HG02763 (cell line): Measurements from ENCODE around the gene AXIN1.
"Not testable (repeated sequence)": the region's sequence is repeated elsewhere in the genome, so short reads cannot be mapped to it uniquely, and the experiment has no call there.

ENCODE experiments used
- ATAC-seq: cut with Tn5 transposase; IDR thresholded peaks from one replicate; pipeline ENCODE4 v1.9.1; 2021; ENCODE audit warnings: mild to moderate bottlenecking, moderate library complexity; ENCODE audit not compliant: unreplicated experiment

AXIN1 gene

DNA sequence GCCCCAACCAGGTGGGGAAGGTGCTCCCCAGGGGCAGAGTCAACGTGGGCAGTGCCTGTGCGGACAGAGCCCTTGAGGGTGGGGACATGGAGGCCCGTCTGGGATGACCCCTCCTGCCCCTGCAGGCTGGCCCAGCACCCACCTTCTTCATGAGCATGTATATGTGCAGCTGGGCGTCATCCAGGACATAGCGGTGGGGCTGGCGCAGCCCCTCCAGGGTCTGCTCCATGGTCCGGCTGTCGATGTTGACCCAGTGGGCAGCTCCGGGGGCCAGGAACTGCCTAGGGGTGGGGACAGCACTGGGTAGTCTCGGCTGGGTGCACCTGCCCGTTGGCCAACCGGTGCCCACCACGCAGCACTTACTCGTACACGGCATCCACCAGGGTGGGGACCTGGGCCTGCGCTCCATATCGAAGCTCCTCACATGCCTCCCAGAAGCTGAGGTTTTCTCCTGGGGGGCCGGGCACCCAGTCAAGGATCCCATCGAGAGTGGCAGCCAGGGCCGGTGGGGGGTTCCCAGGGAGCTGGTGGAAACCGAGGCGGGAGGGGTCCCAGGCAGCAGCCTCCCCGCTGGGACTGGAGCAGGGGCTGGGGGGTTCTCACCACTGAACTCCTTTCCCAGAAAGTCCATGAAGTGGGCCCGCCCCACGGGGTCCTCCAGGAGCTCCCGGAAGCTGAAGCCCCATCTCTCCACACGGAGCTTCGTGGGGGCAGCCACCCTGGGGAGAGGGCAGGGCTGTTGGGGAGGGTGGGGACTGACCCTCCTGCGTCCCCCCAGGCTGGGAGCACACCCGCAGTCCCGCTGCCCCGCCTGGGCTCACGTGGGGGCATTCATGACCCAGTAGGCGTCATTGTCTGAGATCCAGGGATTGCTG lies 81.9 kb downstream of the AXIN1 start:
- ATAC-seq = no peak

DNA sequence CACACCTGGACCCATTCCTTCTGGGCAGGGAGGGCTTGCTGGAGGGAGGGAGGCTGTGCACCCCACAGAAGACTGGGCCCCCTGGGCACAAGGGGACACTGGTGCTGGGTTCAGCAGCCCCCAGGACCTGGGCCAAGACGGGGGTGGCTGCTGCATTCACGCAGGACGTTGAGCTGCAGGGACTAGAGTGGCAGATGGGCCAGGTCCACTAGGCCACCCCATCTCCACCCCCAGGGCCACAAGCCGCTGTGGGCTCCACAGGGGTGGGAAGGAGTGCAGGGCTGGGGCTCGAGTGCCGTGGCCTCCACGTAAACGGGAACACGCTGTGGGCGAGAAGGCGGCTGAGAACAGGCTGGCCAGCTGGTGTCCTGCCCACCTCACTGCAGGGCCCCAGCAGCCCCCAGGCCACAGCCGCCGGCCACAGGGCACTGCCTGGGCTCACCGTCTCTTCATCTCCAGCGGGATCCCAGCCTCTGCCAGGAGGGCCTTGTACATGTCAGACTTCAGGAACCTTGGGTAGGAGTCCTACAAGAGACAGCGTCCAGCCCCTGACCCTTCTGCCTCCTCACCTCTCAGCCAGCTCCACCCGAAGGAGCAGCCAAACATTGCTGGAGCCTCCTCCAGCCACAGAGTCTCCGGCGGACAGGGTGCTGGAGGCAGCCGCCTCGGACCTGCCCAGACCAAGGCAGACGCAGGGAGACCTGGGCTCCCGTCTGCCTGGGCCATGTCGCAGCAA lies 83.3 kb downstream of the AXIN1 start:
- ATAC-seq = no peak

DNA sequence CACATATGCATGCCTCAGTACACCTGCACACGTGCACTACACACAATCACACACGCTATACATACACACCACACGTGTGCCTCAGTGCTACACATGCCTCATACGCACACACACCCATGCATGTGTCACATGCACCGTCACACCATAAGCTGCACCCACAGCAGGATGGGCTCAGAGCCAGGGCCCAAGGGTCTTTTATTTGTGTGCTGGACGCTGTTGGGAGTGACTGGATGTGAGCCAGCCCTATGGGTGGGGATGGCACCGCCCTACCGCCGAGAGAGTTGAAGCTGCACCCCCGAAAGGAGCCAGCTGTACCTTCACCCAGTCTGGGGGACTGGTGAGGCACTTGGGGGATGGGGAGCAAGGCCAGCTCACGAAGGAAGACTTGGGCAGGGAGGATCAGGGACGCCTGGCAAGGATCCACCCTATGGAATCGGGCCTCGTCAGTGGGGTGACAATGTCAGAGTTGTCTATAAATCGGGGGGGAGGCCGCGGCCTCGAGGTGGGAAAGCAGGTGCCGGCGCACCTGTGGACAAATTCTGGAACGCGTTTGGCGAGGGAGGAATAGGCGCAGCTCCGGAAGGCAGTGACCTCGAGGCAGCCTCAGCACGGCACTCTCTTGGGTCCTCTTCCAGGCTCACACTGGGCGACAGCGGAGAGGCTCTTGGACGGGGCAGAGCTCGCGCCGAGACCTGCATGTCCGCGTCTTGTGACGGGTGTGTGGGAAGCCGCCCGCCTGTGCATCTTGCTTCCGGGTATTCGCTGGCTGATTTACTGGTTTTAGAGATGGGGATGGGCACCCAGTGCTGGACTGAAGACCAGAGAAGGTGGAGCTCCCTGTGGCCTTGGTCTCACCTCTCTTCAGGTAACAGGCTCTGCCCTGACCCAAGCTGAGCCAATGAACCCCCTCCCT lies 84.1 kb downstream of the AXIN1 start:
- no peak for ATAC-seq

DNA sequence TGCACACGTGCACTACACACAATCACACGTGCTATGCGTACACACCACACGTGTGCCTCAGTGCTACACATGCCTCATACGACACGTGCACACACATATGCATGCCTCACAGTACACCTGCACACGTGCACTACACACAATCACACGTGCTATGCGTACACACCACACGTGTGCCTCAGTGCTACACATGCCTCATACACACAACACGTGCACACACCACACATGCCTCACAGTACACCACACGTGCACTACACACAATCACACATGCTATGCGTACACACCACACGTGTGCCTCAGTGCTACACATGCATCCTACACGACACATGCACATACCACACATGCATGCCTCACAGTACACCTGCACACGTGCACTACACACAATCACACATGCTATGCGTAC lies 85.0 kb downstream of the AXIN1 start:
- not testable (repeated sequence) for ATAC-seq

DNA sequence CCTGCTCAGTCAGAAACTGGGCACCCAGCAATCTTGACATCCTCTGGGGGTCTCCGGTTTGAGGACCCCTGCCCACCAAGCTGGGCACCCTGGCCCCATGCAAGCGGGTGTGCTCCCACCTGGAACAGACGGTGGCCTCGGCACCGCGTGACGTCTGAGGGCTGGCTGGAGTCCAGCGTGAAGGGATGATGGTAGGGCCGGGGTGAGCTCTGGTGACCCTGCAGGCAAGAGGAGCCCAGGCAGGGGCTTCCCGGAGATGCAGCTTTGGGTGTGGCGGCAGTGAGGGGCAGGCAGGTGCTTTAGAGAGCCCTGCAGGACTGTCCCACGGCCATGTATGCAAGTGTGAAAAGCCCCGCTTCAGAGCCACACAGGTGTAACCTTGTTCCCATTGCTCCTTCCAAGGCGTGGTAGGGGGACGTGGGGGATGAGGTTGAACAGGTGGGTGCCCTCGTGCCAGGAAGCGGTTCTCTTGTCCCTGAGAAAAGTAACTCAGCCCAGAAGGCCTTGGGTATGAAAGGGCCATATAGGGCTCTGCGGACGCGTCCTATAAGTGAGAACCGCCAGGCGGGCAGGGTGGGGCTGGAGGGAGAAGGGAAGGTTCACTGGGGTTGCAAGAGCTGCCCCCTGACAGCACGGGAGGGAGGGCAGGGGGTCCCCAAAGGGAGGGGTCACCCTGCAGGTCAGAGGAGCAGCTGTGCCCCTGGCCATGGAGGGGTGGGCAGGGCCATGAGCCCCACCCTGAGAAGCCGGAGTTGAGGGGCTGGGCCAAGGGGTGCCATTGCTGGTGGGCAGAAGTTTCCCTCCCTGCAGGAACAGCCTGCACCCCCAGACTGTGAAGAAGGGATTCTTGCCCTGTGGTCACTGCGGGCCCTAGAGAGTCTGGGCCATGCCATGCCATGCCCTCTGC lies 86.0 kb downstream of the AXIN1 start:
- no peak for ATAC-seq

DNA sequence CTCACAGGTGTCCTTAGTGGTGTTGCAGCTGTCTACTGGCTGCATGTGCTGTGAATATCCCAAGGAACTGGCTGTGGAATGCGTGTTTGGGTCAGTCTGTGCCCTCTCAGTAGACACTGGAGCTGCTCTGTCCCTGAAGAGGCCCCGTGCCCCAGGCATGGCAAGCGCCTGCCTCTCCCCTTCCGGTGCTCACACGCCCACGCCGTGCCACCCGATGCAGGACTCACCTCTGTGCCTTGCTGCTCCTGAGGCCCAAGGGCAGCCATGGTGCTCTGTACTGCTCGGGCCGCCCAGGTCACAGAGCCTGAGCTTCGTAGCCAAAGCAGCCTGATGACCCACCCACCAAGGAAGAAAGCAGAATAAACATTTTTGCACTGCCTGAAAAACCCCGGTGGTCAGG lies 86.8 kb downstream of the AXIN1 start:
- no peak for ATAC-seq

DNA sequence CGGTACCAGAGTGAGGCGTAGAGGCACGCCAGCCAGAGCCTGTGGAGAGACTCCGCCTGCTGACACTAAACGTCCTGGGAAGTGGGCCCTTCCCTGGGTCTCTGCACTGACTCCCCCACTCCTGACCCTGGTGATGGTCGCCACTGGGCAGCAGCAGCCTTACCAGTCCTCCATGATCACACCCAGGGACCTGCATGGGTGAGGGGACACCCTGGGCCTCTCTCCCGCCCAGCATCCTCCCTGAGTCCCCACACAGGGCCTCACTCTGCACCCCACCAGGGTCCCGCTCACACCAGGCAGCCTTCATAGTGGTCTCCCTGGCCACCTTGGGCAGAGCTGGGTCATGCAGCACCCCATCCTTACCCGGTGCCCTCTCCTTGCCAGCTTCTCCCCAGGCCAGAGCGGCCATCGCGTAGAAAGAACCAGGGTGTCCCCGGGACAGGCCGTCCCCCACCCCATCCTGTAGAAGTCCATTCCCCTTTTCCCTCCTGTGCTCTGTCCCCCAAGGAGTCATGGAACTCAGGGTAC lies 87.5 kb downstream of the AXIN1 start:
- ATAC-seq = no peak

DNA sequence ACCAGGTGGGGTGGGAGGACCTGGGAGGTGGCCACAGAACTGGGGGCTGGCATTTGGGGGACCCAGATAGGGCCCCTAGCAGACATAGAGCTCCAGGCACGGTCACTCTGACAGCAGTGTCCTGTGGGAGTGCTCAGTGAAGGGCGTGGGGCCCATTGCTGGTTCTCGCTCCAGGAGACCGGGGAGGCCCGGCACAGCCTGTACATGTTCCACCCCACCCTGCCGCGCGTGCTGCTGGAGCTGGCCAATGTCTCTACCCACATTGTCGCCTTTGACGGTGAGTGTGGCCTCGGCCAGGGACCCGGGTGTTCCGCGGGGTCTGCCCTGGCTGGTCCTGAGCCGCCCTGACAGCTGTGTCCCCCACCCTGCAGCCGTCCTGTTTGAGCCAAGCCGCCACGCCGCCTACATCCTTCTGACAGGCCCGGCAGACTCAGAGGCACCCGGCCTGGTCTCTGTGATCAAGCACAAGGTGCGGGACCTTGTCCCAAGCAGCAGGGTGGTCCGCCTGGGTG lies 88.0 kb downstream of the AXIN1 start:
- ATAC-seq = no peak

DNA sequence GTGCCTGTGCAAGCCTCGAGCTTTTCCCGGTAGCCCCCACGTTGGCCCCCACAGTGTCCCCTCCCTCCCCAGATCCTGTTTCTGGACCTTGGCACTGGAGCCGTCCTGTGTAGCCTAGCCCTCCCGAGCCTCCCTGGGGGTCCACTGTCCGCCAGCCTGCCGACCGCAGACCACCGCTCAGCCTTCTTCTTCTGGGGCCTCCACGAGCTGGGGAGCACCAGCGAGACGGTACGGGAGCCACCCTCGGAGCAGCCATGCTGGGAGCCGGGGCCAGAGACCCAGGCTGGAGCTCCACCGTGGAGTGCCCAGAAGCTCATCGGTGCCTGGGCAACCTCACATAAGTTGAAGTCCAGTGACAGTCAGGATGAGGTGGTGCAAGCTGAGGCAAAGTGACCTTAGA lies 88.6 kb downstream of the AXIN1 start:
- no peak for ATAC-seq

DNA sequence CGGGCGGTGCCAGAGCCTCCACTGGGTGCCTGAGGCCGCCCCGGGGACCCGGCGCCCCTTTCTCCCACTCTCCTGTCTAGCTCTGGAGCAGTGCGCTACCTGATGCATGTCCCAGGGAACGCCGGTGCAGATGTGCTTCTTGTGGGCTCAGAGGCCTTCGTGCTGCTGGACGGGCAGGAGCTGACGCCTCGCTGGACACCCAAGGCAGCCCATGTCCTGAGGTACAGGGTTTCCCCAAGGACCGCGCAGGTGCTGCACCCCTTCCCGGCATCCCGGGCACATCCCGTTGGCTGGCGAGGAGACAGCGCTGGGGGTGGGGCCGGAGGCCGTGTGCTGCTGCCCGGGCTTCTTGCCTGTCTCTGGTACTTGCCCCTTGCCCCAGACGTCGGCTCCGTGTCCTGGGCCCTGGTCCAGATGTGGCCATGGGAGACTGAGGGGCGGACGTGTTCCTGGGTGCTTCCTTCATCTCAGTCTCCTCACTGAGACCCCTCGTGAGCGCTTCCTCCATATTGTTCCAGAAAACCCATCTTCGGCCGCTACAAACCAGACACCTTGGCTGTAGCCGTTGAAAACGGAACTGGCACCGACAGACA lies 89.2 kb downstream of the AXIN1 start:
- no peak for ATAC-seq

DNA sequence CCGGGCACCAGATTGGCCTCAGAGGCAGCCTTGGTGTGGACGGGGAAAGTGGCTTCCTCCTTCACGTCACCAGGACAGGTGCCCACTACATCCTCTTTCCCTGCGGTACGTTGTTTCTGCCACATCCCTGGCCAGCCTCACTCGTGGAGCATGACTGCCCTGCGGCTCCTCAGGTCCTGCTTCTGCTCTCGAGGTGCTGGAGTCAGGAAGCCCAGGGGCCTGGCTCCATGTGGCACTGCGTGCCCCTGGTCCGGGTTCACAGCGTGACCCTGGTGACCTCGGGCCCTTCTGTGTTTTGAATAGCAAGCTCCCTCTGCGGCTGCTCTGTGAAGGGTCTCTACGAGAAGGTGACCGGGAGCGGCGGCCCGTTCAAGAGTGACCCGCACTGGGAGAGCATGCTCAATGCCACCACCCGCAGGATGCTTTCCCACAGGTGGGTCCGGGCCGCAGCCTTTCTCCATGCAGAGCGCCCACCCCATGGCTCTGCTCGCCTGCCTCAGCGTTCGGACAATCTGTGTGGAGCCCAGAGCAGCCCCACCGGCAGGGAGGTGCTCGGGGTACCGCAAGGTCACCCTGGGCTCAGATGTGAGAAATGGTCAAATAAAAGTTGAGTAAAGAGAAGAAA lies 90.3 kb downstream of the AXIN1 start:
- ATAC-seq = no peak

DNA sequence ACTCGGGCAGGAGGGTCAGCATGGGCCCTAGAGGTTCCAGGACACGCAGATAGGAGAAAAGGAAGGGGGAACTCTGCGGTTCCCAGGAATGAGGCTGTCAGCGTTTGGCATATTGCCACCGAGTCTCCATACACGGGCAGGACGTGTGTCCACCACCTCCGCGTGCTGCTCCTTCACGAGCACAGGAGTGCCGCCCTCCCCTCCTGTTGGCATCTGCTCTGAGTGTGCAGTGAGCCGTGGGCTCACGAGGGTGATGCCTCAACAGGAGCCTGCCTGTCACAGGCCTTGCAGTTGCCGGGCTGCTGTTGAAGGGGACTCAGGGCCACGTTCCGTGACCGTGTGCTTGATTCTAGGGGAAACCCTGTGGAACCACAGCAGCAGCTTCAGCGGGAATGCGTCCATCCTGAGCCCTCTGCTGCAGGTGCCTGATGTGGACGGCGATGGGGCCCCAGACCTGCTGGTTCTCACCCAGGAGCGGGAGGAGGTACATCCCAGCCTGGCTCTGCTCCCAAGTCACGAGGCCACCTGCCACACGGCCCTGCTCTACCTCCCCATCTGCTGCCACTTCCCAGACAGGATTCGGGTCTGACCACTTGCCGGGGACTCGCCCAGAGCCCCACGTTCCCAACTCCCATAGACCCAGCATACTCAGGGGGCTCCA lies 91.4 kb downstream of the AXIN1 start:
- no peak for ATAC-seq

DNA sequence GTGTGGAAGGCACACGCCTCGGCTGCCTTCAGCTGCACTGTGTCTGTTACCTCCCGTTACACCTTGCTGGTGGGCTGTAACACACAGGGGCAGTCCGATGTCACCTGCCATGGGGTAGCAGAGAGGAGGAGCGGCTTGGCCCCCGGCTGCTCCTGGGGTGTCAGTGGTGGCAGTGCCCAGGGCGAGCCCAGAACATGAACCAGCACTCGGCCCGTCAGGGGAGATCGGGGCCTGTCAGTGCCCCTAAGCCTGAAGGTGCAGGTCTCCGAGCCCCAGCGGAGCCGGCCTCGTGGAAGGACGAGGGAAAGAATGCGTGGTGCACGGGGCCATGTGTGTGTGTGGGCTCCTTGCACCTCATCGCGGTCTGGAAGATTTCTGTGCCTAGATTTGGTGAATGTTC lies 92.2 kb downstream of the AXIN1 start:
- no peak for ATAC-seq

DNA sequence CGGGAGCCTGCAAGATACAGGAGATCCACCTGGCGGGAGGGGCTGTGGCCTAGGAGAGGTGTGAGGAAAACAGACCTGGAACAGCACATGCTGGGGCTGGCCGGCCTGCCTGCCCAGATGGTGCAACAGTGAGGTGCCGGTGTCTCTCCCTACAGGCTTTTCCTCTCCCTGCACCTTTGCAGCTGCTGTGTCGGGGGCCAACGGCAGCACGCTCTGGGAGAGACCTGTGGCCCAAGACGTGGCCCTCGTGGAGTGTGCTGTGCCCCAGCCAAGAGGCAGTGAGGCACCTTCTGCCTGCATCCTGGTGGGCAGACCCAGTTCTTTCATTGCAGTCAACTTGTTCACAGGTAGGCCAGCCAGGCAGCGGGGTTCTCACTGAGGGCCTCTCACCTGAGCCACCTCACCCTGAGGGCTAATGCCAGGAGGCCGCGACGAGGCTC lies 92.7 kb downstream of the AXIN1 start:
- no peak for ATAC-seq

DNA sequence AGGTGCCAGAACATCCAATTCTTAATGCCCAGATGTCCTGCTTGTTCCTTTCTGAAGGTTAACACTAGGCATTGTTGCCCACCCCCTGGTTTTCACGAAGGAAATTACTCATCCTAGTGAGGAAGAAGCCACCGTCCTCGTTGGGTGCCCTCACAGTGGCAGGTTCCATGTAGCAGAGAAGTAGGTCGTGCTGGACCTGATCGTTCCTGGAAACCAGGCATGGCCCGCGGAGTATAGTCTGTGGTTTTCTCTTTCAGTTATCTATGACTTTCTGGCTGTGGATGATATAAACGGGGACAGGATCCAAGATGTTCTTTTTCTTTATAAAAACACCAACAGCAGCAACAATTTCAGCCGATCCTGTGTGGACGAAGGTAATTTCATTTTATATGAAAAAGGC lies 93.3 kb downstream of the AXIN1 start:
- ATAC-seq = no peak

DNA sequence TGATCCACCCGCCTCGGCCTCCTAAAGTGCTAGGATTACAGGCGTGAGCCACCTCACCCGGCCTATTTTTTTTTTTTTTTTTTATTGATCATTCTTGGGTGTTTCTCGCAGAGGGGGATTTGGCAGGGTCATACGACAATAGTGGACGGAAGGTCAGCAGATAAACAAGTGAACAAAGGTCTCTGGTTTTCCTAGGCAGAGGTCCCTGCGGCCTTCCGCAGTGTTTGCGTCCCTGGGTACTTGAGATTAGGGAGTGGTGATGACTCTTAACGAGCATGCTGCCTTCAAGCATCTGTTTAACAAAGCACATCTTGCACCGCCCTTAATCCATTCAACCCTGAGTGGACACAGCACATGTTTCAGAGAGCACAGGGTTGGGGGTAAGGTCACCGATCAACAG lies 94.4 kb downstream of the AXIN1 start:
- not testable (repeated sequence) for ATAC-seq

DNA sequence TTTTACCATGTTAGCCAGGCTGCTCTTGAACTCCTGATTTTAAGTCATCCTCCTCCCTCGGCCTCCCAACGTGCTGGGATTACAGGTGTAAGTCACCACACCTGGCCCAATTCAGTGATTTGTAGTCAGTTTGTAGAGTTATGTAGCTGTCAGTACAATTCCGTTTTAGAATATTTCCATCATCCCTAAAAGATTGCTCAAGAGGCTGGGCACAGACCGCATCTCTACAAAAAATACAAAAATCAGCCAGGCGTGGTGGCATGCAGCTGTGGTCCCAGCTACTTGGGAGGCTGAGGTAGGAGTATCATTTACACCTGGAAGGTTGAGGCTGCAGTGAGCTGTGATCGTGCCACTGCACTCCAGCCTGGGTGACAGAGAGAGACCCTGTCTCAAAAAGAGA lies 97.3 kb downstream of the AXIN1 start:
- ATAC-seq = no peak

DNA sequence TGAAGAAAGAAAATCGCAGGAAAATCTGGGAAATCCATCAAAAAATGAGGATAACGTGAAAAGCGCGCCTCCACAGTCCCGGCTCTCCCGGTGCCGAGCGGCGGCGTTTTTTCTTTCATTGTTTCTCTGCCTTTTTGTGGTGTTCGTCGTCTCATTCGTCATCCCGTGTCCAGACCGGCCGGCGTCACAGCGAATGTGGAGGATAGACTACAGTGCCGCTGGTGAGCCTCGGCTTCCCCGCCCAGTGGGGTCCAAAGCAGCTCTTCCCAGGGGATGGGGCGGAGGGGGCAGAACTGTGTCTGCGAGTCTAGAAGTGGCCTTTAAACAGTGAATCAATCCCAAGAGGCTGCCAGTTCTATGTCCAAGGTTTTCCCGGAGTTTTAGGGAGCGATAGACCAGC lies 98.1 kb downstream of the AXIN1 start:
- no peak for ATAC-seq
